NAMALWA (cell line): ENCODE measurements around the gene FAM83G.
"Not testable (repeated sequence)": the region's sequence is repeated elsewhere in the genome, so short reads cannot be mapped to it uniquely, and the experiment has no call there.

Source experiments
- DNase-seq: peaks from one replicate; pipeline ENCODE4 v3.0.0-alpha.2; 2015; ENCODE audit warnings: low spot score

The FAM83G gene

DNA sequence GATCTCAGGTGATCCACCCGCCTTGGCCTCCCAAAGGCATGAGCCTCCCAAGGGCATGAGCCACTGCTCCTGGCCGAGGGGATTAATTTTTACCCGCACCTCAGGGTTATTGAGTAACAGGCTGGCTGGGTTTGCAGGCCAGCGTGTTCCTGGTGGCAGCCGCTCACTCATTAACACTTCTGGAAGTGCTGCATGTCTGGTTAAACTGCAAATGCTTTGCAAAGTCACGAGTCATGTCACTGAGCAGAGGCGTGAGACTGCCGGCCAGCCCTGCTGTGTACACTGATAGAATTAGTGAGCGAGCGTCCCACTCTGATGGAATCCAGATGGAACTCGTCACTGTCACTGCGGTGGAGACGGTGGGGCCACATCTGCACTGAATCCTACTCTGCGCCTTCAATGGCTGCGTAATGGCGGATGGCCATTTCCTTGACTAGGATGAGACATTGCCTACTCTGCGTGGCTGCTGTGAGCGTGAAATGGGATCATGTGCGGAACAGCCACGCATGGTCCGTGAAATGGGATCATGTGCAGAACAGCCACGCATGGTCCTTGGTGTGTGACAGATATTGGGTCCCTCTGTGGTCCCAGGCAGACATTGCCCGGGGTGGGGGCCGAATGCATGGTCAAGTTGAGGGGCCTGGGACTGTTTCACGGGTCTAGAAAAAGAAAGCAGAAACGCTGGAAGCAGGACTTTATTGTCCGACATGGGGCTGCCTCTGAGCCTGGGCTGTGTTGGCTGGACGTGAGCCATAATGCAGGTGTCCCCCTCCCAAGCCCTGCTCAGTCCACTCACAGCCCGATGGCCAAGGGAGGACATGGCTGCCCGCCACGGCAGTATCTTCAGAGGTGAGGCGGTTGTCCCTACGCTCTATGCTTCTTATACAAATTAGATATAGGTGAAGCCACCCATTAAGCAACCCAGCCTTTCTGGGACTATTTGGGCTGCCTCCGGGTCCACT is 53.3 kb downstream of the FAM83G start:
- DNase-seq: no peak

DNA sequence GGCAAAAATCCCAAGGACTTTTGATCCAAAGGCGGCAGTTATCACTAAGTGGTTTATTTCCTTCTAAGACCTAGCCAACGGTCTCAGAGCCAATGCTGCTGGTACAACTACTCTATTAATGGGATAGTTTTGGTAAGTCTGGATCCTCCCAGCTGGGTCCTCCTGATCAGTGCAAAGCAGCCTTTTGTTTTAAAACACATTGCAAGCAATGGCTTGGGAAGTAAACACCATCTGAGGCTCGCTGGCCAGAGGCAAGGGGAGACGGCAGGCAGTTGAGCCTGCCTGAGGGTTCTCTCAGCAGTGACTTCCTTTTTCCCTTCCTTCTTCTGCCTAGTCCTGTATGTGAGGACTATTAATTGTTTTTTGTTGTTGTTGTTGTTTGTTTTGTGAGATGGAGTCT is 54.2 kb downstream of the FAM83G start:
- DNase-seq: no peak

DNA sequence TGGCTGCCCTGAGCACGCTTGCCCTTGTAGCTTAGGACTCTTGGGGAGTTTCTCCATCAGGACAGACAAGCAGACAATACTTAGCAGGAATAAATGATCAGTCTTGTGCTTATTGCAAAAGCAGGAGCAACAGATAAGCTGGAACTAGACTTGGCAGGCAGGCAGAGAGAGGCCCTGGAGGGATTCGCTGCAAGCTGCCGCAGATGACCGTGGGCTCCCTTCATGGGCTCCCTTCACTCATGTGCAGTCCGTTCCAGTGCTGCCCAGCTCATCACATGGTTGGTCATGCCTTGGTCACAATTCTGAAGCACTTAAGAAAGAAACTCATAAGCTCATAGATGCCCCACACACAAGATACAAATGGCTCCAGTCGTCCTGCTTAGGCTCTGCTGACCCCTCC is 55.0 kb downstream of the FAM83G start:
- DNase-seq: no peak

- no peak for DNase-seq
Measured at GRCh38 chr17:18948476-18949006, 56.0 kb downstream of the FAM83G start.

- no peak for DNase-seq
Measured at GRCh38 chr17:18947866-18948265, 56.7 kb downstream of the FAM83G start.

- DNase-seq: no peak
Measured at GRCh38 chr17:18946536-18946935, 58.0 kb downstream of the FAM83G start.

GRCh38 chr17:18944646-18945045 is 59.9 kb downstream of the FAM83G start:
- peak; percentile 19 for DNase-seq

DNA sequence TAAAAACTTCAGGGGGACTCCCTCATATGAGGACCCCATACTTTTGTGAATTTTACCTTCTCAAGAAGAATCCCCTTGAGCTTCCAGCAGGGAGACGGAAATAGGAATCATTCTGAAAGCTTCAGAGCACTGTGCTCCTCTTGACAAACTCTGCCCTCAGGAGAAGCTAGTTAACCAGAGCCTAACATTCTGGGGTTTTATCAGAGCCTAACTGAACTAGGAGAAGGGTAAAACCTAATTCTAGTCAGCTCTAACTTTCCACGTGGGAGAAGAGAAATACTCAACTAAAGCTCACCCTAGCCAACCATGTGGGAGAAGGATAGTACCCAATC is 65.9 kb downstream of the FAM83G start:
- DNase-seq: no peak

- no peak for DNase-seq
Measured at GRCh38 chr17:18937981-18938691, 66.4 kb downstream of the FAM83G start.

- DNase-seq: no peak
Measured at GRCh38 chr17:18933102-18934058, 71.2 kb downstream of the FAM83G start.

GRCh38 chr17:18932360-18933055 is 72.1 kb downstream of the FAM83G start:
- no peak for DNase-seq

- peak; percentile 28 for DNase-seq
Measured at GRCh38 chr17:18928628-18929125, 75.9 kb downstream of the FAM83G start.

- no peak for DNase-seq
Measured at GRCh38 chr17:18925187-18925586, 79.4 kb downstream of the FAM83G start.

- DNase-seq: not testable (repeated sequence)
Measured at GRCh38 chr17:18922596-18922995, 82.0 kb downstream of the FAM83G start.

DNA sequence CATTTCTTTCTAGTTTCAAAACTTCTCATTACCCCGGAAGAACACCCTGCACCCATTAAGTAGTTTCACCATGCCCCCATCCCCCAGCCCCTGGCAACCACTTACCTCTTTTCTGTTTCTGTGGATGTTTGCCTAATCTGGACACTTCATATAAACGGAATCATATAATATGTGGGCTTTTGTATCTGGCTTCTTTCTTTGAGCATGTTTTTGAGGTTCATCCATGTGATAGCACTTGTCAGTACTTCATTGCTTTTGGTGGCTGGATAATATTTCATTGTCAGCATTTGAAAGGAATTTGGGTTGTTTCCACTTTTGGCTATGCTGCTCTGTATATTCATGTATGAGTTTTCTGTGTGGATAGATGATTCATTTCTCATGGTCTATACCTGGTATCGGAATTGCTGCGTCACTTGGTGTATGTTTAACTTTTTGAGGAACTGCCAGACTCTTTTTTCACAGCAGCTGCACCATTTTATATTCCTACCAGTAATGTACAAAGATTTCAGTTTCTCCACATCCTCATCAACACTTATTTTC is 82.6 kb downstream of the FAM83G start:
- DNase-seq: peak; percentile 48

- DNase-seq: peak; percentile 14
Measured at GRCh38 chr17:18921485-18921884, 83.1 kb downstream of the FAM83G start.

DNA sequence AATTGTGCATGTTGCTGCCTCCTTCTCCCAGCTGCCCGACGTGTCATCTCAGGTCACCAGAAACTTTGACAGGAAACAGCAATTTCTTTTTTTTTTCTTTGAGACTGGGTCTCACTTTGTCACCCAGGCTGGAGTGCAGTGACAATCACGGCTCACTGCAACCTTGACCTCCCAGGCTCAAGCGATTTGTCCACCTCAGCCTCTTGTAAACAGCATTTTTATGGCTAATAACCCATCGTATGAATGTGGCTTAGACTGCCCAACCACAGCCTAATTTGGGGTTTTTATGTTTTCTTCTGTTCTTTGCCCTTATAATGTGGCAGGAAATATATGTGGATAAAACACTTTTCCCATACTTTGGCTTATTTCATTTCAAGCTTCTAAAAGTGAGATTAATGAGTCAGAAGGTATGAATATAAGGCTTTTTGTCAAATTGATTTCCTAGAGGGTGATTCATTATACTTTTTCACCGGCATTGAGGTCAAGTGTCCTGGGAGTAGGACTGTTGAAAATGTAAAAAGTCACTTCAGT is 83.6 kb downstream of the FAM83G start:
- peak; percentile 44 for DNase-seq

GRCh38 chr17:18919963-18920362 is 84.6 kb downstream of the FAM83G start:
- peak; percentile 7 for DNase-seq
